Fibroblast of the aortic adventitia (primary cell): ENCODE measurements around the gene PODXL. TPM values are rescaled to one million over a fixed set of nuclear protein-coding genes. Genes with fewer than 3 reads are reported as not detected.

Experiments used
- DNase-seq: peaks from one replicate; pipeline ENCODE4 v3.0.0-alpha.2; 2010; ENCODE audit warnings: low read depth
- H3K4me3 ChIP-seq: 2 replicates; pipeline ENCODE4 v1.5.1; 2011; ENCODE audit warnings: low read depth, mild to moderate bottlenecking, control low read depth, low read length, moderate library complexity
- total RNA-seq: library from RNA; depleted of rRNA; stranded (reverse); fragments of >200 nt; gene quantifications from 2 replicates; pipeline ENCODE4 v1.2.3, GENCODE V29; 2012; ENCODE audit warnings: low replicate concordance
- TF ChIP-seq, protein P1 (sequence below): IDR thresholded peaks from 2 replicates; pipeline ENCODE4 v1.5.1; 2011; ENCODE audit warnings: mild to moderate bottlenecking, low read length, control low read depth, inconsistent platforms; ENCODE audit not compliant: insufficient read depth

PODXL gene
- total RNA-seq, 1 donor = 7.3 TPM

DNA sequence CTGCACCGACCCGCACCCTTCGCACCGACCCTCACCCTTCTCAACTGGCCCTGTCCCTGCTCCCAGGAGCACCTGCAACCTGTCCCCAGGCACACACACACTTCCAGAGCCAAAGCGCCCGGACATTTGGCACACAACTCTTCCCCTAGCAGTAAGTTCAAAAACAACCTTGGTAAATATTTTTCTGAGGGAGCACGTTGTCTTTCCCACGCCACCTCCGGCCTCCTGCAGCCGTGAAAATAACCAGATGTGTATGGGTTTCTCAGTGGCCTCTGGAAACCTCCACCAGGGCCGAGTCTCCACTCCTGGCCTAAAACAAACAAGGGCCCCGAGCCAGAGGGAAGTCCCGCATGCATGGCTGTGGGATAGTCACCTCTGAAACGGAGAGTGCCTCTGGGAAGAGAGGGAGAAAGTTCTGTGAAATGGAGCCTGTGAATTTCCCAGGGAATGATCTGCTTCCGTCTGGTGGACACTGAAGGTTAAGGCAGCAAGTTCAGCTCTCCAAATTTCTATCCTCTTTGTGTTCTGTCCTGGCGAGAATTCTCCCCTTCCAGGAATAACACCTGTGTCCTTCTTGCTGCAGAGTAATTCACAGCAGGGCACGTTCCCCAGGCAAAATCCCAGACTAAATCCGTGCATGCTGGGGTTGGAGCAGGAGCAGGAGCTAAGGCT is 15.8 kb downstream of the PODXL start:
- TF ChIP-seq, protein P1, sequence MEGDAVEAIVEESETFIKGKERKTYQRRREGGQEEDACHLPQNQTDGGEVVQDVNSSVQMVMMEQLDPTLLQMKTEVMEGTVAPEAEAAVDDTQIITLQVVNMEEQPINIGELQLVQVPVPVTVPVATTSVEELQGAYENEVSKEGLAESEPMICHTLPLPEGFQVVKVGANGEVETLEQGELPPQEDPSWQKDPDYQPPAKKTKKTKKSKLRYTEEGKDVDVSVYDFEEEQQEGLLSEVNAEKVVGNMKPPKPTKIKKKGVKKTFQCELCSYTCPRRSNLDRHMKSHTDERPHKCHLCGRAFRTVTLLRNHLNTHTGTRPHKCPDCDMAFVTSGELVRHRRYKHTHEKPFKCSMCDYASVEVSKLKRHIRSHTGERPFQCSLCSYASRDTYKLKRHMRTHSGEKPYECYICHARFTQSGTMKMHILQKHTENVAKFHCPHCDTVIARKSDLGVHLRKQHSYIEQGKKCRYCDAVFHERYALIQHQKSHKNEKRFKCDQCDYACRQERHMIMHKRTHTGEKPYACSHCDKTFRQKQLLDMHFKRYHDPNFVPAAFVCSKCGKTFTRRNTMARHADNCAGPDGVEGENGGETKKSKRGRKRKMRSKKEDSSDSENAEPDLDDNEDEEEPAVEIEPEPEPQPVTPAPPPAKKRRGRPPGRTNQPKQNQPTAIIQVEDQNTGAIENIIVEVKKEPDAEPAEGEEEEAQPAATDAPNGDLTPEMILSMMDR = peak; percentile 34
- DNase-seq = no peak

DNA sequence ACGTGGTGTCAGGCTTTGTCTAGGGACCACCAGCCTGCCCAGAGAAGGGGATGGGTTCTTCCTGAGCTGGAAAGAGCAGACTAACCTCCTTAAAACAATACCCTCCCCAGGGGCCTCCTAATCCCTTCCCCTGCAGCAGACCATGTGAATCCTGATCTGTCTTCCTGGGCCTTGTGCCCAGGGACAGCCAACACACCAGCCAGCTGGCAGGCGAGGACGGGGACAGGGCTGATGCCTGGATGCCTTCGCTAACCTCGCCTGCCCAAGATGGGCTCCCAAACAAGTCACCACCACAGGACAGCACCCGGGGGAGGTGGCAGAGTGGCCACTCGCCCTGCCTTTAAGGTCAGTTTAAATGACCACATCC is 17.6 kb downstream of the PODXL start:
- DNase-seq = no peak
- TF ChIP-seq, protein P1 = no peak
- no peak overlapping the region for H3K4me3 ChIP-seq

More for the DNA sequence above, 15.8 kb downstream of the PODXL start:
- H3K4me3 ChIP-seq = no peak overlapping the region

DNA sequence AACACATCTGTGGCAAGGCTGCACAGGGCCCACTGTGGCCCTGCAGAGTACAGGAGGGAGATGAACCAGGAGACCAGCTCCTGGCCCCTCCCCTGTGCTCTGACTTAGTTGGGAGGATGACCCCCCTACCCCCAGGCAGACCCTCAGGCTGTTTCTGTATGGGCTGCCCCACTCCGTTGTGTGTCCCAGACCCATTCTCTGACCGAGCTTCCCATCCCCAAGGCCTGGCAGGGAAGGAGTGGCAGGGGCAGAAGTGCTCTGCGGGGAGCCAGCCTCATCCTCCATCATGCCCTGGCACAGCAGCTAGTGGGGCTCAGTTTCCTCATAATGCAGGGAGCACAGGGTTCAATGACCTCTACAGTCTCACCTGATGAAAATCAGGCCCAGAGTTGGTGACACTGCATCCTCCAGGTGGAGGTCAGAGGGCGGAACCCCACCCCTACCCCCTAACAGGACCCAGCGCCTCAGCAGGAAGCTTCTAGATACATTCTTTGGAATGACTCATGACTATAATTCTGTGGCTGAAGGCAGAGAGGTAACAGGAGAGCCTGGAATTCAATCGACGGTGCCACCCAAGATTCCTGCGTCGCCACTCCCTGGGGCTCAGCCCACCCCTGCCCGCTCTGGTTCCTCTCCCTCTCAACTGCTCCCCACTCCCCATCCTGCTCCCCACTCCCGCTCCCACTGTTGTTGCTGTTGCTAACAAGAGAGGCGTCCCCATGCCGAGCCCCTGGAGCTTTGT is 18.2 kb downstream of the PODXL start:
- H3K4me3 ChIP-seq = no peak overlapping the region
- no peak for DNase-seq
- TF ChIP-seq, protein P1 = no peak

DNA sequence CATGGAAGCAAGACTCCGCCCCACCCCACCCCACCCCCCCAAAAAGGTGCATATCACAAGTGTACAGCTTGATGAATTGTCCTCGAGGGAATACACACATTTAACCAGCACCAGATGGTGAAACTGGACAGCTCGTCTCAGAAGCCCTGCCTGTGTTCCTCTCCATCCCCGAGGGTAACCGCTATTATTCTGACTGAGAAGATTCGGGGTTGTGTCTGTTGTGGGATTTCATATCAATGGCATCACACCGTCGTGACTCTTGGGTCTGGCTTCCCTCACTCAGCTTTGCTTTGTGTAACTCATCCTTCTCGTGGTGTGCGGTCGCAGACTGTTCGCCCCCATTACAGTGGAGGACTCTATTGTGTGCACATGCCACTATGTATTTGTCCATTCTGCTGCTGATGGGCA is 18.9 kb downstream of the PODXL start:
- DNase-seq = peak; percentile 76
- H3K4me3 ChIP-seq = no peak overlapping the region
- TF ChIP-seq, protein P1 = no peak

DNA sequence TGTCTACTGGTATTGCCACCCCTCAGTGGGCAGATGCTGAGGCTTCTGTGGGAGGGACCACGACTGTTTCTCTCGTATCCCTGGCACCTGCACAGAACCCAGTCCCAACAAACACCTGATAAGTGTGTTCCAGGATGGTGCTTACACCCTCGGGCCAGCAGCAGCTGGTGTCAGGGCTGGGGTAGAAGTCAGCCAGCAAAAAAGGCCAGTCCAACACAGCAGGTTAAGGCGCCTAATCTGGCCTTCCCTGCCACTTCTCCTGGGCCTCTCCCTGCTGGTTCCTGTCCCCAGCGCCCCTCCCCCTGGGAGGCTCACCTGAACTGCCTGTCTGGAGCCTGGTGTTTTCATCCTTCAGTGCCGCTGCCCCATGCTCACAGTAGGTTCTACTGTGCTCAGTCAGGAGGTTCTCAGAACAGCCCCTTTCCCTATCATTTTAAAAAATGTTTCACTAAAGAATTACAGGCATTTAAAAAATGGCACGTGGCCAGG is 20.0 kb downstream of the PODXL start:
- H3K4me3 ChIP-seq = no peak overlapping the region
- no peak for DNase-seq
- TF ChIP-seq, protein P1 = no peak

- DNase-seq = no peak
- TF ChIP-seq, protein P1 = no peak
- no peak overlapping the region for H3K4me3 ChIP-seq
Measured at GRCh38 chr7:131533566-131534561, 22.6 kb downstream of the PODXL start.
